ENCODE results near the gene ACP4. TPM values are rescaled to one million over a fixed set of nuclear protein-coding genes. Genes with fewer than 3 reads are reported as not detected.

Gene ACP4
- polyA plus RNA-seq, 1 experiment = not detected

- Histone ChIP-seq H3K9me3 (ENCODE audit: control insufficient read depth, insufficient read depth, low read length) (no peaks in the 10 kb centered on the region; the same call in 1 of the 2 replicates), H3K27ac (ENCODE audit: low read depth, low read length) (no peak overlapping the region), H3K27me3 (ENCODE audit: control insufficient read depth, insufficient read depth, low read length) (peaks cover 14% of the 10 kb centered on the region), H3K4me3 (ENCODE audit: low read depth, low read length) (no peak overlapping the region)
- DNase-seq (ENCODE audit: low read depth, low spot score) = no peak
- TF ChIP-seq CTCF (IDR thresholded peaks at IDR 0.05; ENCODE audit: low read depth, low read length) = no peak
- ChIA-PET POLR2A (no interaction called here), CTCF (interaction anchor here (3.7 to 5.0 kb wide), 3 partner anchors 80 to 248 kb away, joined by 23 to 71 read pairs (median 40); no protein-coding TSS in a partner anchor)
Measured at GRCh38 chr19:50785329-50785728, 4.9 kb upstream of the ACP4 start.

DNA sequence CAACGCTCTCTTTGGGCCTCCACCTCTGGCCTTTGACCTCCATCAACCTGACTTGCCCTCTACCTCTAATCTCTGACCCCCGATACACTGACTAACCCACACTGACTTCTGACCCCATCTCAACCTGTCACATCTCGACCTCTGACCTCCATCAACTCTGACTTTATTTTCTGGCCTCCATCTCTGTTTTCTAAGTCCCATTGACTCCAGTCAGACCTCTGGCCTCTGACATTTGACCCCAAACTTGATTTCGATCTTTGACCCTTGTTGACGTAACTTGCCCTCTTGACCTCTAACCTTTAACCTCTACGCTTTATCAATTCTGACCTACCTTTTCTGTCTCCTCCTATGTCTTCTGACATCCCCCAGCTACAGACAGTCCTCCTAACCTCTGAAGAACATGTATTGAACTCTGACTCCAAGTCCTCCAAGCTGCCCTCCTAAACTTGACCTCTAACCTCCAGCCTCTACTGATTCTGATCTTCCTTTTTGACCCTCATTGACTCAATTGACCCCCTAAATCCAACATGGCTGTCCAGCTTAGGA is 780 bp downstream of the ACP4 start:
- Histone ChIP-seq H3K9me3 (ENCODE audit: control insufficient read depth, insufficient read depth, low read length) (no peaks in the 10 kb centered on the region; the same call in 1 of the 2 replicates), H3K27me3 (ENCODE audit: control insufficient read depth, insufficient read depth, low read length) (no peaks in the 10 kb centered on the region), H3K27ac (ENCODE audit: low read depth, low read length) (no peak overlapping the region), H3K4me3 (ENCODE audit: low read depth, low read length) (no peak overlapping the region)
- DNase-seq (ENCODE audit: low read depth, low spot score) = no peak
- POLR2A ChIA-PET = interaction anchor here (0.6 kb wide), 1 partner anchor 402 kb away, joined by 4 read pairs; no protein-coding TSS in a partner anchor
- CTCF ChIA-PET = interaction anchor here (0.5 to 2.1 kb wide), 3 partner anchors 9 to 122 kb away, joined by 3 to 6 read pairs (median 4); no protein-coding TSS in a partner anchor
- no peak for TF ChIP-seq CTCF (IDR thresholded peaks at IDR 0.05; ENCODE audit: low read depth, low read length)

DNA sequence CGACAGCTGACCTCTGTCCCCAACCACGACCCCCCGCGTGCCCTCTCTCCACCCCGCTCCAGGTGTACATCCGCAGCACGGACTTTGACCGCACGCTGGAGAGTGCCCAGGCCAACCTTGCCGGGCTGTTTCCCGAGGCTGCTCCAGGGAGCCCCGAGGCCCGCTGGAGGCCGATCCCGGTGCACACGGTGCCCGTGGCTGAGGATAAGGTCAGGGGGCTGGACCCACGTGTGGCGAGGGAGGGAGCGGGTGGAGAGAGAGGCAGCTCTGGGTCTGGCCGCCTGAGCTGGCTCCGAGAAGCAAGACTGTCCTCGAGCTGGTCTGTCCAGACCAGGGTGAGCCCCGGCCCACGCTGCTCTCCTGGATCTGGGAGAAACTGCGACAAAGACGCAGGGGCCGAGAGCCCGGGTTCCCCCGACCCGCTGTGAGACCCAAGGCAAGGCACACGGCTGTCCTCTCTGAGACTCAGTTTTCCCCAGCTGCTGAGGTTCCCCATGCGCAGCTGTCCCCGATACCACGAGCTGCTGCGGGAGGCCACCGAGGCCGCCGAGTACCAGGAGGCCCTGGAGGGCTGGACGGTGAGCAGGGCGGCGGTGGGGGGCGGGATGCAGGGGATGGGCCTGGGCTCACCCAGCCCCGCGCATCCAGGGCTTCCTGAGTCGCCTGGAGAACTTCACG is 1.5 kb downstream of the ACP4 start:
- CTCF ChIA-PET = interaction anchor here (0.6 to 2.1 kb wide), 2 partner anchors 67 to 235 kb away, joined by 3 to 6 read pairs; no protein-coding TSS in a partner anchor
- no peak for DNase-seq (ENCODE audit: low read depth, low spot score)
- POLR2A ChIA-PET = interaction anchor here (0.6 kb wide), 1 partner anchor 403 kb away, joined by 4 read pairs; no protein-coding TSS in a partner anchor

GRCh38 chr19:50792272-50793250 is 2.3 kb downstream of the ACP4 start:
- no peak for DNase-seq (ENCODE audit: low read depth, low spot score)
- H3K9me3 ChIP-seq (ENCODE audit: control insufficient read depth, insufficient read depth, low read length) = no peaks in the 10 kb centered on the region; the same call in 1 of the 2 replicates
- H3K27me3 ChIP-seq (ENCODE audit: control insufficient read depth, insufficient read depth, low read length) = no peaks in the 10 kb centered on the region
- ChIA-PET CTCF (interaction anchor here (0.6 to 2.1 kb wide), 4 partner anchors 9 to 236 kb away, joined by 3 to 6 read pairs (median 4); no protein-coding TSS in a partner anchor), POLR2A (interaction anchor here (0.6 to 1.8 kb wide), 4 partner anchors 8 to 299 kb away, joined by 3 to 10 read pairs (median 6); no protein-coding TSS in a partner anchor)
- no peak overlapping the region for H3K27ac ChIP-seq (ENCODE audit: low read depth, low read length)
- H3K4me3 ChIP-seq (ENCODE audit: low read depth, low read length) = no peak overlapping the region
- no peak for TF ChIP-seq CTCF (IDR thresholded peaks at IDR 0.05; ENCODE audit: low read depth, low read length)

More for the DNA sequence above, 1.5 kb downstream of the ACP4 start:
- TF ChIP-seq CTCF (IDR thresholded peaks at IDR 0.05; ENCODE audit: low read depth, low read length) = no peak
- Histone ChIP-seq H3K4me3 (ENCODE audit: low read depth, low read length) (no peak overlapping the region), H3K27ac (ENCODE audit: low read depth, low read length) (no peak overlapping the region), H3K27me3 (ENCODE audit: control insufficient read depth, insufficient read depth, low read length) (no peaks in the 10 kb centered on the region), H3K9me3 (ENCODE audit: control insufficient read depth, insufficient read depth, low read length) (no peaks in the 10 kb centered on the region; the same call in 1 of the 2 replicates)

Measured in AG04450 (cell line).